T-helper 1 cell treated with Interleukin-12 subunit alpha and Interleukin-12 subunit beta and Interleukin-4 antibody, amounts not matched to agents 30 ng/mL and 1 ng/mL, for 36 hours (primary cell): Measurements from ENCODE around the gene LSR. TPM values are rescaled to one million over a fixed set of nuclear protein-coding genes. Genes with fewer than 3 reads are reported as not detected.
"Not testable (repeated sequence)": the region's sequence is repeated elsewhere in the genome, so short reads cannot be mapped to it uniquely, and the experiment has no call there.

Experiments used
- intact Hi-C: fragments of 100-400 bp; cut with micrococcal nuclease; formaldehyde crosslinking; loops from one replicate; pipeline ENCODE4 v1.15.1; 2024
- total RNA-seq: library from RNA; stranded (reverse); gene quantifications from 2 replicates; pipeline ENCODE4 v1.2.3, GENCODE V29; 2022

The LSR gene
- total RNA-seq, 1 donor from 2014 or later = 5.6 TPM

DNA sequence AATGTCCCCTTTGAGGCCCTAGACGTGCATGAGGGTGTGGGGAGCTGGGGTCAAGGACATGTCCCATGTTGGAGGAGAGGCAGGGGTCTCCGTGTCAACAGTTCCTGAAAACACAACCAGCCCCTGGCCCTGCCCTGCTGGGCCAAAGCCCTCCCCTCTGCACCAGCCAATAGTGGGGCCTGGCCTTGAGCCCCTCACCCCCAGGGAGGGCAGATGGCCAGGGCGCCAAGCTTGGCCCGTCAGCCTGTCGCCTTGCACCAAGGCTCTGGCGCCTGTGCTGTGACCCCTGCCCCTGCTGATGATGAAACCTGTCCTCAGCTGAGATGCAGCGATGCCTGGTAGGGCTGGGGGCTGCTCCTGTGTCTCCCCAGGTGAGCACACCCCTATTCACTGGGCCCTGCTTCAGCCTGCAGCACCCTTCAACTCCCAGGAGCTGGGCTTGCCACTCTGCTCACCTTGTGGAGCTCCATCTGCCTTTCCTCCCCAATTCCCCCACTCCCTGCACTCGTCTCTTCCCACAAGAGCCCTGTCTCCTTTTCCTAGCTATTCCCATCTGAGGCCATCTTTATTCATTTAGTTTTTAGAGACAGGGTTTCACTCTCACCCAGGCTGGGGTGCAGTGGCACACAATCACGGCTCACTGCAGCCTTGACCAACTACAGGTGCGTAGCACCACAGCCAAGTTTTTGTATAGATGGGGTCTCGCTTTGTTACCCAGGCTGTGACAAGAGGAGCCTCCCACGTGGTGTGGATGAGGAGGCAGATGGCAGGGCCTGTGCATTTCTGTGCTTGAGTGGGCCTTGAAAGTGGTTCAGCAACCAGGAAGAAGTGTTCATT lies 31.4 kb downstream of the LSR start:
- intact Hi-C loops = no loop called here

- intact Hi-C loops = no loop called here
Observed at GRCh38 chr19:35281303-35281702, 32.5 kb downstream of the LSR start.

GRCh38 chr19:35284153-35285094 lies 35.6 kb downstream of the LSR start:
- intact Hi-C loops = no loop called here

DNA sequence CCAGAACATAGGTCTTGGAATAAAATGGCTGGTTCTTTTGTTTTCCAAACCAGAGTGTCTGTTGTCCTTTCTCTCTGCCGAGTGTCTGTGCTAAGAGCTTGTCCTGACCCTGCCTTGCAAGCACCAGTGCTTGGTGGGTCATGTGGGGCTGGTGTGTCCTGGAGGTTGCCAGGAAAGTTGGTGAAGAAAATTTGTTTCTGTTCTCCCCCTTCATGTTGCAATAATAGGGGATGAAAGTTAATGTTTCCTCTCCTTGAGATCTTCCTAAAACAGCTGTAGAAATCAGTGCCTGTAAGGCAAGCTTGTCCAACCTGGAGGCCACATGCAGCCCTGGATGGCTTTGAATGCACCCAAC lies 36.3 kb downstream of the LSR start:
- intact Hi-C loops = no loop called here

DNA sequence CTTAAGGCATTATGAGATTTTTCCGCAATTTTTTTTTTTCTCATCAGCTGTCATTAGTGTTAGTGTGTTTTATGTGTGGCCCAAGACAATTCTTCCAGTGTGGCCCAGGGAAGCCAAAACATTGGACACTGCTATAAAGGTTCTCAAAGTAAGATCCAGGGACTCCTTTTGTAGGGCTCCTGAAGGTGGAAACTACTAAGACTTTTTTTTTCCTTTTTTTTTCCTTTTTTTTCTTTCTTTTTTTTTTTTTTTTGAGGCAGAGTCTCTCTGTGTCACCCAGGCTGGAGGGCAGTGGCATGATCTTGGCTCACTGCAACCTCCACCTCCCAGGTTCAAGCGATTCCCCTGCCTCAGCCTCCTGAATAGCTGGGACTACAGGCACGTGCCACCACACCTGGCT lies 36.7 kb downstream of the LSR start:
- intact Hi-C loops = not testable (repeated sequence)

DNA sequence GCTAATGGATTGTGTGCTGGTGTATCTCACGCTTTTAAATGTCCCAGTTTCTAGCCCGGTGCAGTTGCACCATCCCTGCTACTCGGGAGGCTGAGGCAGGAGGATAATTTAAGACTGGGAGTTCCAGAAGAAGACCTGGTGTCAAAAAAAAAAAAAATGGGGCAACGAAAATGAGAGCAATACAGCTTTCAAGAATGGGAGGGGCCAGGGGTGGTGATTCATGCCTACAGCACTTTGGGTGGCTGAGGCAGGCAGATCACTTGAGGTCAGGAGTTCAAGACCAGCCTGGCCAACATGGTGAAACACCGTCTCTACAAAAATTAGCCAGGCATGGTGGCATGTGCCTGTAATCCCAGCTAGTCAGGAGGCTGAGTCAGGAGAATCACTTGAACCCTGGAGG lies 37.3 kb downstream of the LSR start:
- intact Hi-C loops = not testable (repeated sequence)

- intact Hi-C loops = no loop called here
Observed at GRCh38 chr19:35287713-35288112, 38.9 kb downstream of the LSR start.

DNA sequence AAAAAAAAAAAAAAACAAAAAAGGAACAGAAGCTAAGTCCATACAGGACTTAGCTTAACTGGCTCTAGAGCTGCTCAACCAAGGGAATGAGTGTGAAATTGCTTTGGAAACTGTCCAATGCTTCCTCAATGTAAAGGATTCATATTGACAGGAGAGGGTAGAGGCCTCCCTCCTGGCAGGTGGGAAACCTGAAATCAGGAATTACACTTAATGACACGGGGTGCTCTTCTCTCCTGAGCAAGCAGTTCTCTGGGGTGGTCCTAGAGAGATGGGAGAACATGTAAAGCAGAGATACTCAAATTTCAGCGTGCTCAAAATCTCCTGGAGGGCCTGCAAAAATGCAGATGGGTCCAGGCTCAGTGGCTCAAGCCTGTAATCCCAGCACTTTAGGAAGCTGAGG lies 39.5 kb downstream of the LSR start:
- intact Hi-C loops = no loop called here

GRCh38 chr19:35288906-35289305 lies 40.1 kb downstream of the LSR start:
- intact Hi-C loops = no loop called here

- intact Hi-C loops = no loop called here
Observed at GRCh38 chr19:35290381-35291127, 41.8 kb downstream of the LSR start.

DNA sequence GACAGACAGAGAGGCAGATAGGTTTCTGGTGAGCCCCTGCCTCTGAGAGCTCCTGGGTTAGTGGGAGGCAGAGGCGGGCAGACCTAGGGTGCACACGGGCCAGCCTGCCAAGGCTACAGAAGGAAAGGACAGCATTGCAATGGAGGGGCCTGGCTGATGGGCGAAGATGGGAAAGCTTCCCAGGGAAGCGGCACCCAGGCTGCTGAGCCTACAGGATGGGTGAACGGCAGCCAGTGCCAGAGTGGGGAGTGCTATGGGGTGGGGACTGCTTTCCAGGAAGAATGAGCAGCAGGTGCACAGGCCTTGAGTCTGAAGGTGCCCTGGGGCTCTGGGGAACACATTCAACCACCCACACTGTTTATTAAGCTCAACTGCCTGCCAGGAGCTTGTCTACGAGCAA lies 42.5 kb downstream of the LSR start:
- intact Hi-C loops = no loop called here

DNA sequence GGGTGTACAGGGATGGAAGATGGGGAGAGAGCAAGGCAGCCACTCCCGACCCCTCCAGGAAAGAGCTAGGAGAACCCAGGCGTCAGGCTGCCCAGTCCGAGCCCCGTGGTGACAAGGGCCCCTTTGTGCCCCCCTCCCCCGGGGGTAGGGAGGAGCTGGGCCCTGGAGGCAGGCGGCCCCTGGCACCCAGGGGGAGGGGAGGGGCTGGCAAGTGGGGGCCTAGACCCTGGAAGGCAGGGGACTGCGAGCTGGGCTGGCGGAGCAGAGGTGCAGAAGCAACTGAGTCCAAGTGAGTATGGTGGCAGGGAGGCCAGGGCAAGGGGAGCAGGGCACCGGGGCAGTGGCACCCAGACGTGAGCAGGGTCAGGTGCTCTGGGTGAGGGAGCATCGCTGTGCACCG lies 43.1 kb downstream of the LSR start, which contains the start of gene MAG:
Gene MAG (plus strand): TSS at position 246 of the 400 bp plus-strand sequence. CDS start 3,248 bp downstream, outside the sequence.
- intact Hi-C loops = no loop called here

DNA sequence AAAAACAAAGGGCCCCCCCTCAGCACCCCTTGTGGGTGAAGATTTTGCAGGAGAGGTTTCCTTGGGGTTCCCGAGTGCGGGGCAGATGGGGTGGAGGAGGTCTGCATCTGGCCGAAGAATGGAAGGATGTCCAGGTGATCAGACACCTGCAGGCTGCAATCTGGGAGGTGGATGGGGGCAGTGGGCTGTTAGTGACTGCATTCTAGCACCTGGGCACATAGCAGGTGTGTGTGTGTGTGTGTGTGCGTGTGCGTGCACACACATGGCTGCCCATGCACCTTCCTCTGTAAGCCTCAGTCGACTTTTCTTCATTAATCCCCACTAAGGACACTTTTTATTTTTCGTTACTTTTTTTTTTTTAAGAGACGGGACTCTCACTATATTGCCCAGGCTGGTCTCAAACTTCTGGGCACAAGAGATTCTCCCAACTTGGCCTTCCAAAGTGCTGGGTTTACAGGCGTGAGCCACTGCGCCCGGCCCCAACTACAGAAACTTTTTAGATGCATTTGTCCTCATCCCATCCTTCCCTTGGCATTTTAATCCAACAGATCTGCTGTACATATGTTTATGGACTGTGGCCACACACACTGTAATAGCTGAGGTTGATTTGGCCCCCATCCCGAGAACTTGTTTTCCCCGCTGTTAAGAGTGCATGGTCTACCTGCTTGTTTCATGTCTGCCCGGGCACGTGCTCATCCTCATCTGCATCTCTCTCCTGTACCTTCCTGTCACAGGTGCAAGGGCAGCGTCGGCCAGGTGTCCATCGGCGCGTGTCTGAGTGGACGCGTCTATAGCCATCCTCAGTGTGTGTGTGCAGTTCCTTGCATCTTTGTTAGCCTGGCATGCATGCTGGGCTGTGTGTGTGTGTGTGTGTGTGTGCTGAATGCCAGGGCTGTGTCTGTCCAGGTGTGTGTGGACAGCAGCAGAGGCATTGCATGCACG lies 43.9 kb downstream of the LSR start:
- intact Hi-C loops = no loop called here

DNA sequence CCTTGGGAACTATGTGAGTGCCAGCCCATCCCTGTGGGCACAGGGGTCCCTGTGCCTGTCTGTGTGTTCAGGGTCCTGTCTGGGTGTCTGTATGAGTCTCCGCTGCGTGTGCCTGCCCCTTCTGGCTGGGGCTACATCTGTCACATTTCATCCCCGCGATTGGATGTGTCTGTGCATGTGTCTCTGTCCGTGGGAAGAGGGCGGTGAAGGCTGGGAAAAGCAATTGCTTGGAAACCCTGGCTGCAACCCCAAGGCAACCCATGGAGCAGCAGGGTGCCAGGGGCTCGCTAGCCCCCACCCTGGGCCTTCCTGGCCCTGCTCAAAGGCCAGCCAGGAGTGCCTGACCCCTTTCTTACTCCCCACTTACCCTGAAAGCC lies 44.5 kb downstream of the LSR start:
- intact Hi-C loops = no loop called here

DNA sequence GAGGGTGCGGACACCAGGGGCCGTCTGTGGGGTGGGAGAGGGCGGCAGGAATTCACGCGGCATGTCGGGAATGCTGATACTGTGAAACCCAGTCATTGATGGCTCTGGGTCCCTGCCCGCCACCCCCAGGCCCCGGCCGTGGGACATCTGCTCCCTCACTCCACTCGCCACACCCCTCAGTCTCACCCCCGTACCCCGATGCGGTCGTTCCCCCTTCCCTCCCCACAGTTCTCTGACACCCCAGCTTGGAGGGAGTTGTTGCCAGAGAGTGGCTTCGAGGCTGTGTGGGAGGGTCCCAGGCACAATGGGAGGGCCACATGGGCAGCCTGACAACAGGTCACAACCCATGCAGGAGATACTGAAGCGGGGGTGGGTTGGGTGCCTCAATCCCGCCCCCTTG lies 45.0 kb downstream of the LSR start:
- intact Hi-C loops = no loop called here

GRCh38 chr19:35294328-35294727 lies 45.5 kb downstream of the LSR start:
- intact Hi-C loops = no loop called here

DNA sequence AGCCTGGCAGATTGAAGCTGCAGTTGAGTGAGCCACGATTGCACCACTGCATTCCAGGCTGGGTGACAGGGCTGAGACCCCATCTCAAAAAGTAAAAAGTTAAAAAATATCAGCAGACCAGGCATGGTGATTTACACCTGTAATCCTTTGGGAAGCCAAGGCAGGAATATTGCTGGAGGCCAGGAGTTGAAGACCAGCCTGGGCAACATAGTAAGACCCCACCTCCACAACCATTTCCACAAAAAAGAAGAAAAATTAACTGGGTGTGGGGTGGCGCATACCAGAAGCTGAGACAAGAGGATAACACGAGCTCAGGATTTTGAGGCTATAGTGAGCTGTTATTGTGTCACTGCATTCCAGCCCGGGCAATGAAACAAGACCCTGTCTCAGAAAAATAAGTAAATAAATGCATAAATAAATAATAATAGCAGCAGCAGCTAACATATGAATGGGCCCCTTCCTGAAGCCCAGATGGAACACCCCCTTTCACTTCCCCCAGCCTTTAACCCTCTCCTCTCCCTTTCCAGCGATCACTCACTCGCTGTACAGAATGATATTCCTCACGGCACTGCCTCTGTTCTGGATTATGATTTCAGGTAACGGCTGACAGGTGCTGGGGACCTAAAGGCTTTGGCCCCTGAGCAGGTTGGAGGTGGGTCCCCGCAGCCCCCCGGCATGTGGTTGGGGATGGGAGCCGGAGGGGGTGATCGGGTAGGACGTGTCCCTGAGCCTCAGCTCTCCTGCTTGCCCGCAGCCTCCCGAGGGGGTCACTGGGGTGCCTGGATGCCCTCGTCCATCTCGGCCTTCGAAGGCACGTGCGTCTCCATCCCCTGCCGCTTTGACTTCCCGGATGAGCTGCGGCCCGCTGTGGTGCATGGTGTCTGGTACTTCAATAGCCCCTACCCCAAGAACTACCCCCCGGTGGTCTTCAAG lies 46.3 kb downstream of the LSR start:
- intact Hi-C loops = no loop called here

DNA sequence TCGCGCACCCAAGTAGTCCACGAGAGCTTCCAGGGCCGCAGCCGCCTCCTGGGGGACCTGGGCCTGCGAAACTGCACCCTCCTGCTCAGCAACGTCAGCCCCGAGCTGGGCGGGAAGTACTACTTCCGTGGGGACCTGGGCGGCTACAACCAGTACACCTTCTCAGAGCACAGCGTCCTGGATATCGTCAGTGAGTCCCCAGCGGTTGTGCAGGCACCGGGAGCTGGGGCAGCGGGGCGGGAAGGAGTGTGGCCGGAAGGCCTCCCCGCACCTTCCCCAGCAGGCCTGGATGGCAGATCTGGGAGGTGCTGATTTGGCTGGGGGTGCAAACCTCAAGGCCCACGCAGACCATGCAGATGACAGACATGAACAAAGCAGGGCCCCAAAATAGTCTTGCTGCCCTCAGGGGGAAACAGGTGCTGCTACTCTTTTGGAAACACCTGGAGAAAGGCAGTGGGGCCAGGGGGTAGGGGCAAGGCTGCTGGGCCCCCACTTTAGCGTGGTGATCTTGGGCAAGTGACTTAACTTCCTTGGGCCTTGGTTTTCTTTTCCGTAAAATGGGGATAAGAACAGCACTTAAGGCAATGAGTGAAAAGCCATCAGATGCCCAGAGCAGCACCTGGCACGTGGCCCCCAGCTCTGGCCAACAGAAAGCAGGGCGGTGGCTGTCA lies 47.1 kb downstream of the LSR start:
- intact Hi-C loops = no loop called here
